ACHN (cell line): Measurements from ENCODE around the gene IGFBPL1.
"Not testable (repeated sequence)": the region's sequence is repeated elsewhere in the genome, so short reads cannot be mapped to it uniquely, and the experiment has no call there.

Experiments used
- DNase-seq: peaks from one replicate; pipeline ENCODE4 v3.0.0-alpha.2; 2015
- in situ Hi-C: cut with HindIII; loops from 2 replicates; pipeline ENCODE4 v1.10.0; 2017; ENCODE audit warnings: low sequenced_read_pairs, low pct_ligation_motif_present, low pct_unique_long_range_greater_than_20kb

Gene IGFBPL1

DNA sequence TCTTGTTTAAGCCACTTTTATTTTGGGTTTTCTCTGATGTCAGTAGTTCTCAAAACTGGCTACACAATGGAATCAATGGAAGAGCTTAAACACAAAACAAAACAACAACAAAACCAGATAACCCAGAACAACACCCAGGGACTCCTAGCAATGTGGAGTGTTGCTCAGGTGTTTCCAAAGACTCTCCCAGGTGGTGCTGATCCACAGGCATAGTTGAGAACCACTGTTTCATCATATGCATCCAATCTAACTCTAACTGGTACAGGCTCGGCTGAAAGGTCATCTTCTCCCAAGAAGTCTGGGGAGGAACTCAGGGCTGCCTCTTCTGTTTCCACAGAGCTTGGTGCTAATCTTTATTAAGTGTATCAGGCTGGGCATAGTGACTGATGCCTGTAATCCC is 37.2 kb downstream of the IGFBPL1 start:
- in situ Hi-C loops, result no loop called here

DNA sequence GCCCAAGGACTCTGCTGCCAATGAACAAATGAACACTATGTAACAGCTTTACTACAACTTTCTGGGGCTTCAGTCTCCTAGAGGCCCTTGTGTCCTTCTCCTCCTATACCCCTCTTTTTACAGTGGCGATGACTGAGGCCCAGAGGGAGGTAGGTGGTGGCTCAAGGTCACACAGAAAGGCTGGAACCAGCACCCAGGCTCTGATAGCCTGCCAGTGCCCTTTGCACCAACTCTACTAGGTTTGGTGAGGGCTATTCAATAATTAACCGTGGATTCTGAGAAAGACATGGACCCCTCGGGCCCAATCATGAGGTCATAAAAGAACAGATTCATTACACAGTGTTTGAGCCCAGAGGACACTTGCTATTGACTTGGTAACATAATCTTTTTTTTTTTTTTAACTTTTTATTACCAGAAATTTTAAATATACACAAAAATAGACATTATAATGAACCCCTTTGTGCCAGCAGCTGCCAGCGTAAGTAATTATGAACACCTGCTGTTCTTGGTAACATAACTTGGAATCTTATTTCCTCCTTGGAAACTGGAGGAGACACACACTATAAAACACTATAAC is 37.8 kb downstream of the IGFBPL1 start:
- DNase-seq, result no peak
- in situ Hi-C loops, result no loop called here

More for the DNA sequence above, 37.2 kb downstream of the IGFBPL1 start:
- DNase-seq, result no peak

DNA sequence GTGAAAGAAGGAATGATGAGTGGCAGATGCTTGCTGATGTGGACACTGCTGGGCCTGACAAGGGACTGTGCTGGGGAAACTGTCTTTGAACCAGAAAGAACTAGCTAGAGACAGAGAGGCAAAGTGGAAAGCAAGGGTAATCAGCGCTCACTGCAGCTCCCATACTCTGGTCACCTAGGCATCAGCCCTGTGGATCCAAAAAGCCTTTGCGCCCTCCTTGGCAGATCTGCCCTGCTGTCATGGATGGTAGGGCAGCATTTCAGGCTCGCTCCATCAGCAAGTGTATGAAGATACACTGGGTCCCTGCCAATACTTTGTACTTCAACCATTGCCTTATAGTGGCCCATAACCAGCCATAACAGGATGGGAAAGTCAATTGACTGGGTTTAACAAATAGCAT is 38.4 kb downstream of the IGFBPL1 start:
- no peak for DNase-seq
- in situ Hi-C loops, result no loop called here

DNA sequence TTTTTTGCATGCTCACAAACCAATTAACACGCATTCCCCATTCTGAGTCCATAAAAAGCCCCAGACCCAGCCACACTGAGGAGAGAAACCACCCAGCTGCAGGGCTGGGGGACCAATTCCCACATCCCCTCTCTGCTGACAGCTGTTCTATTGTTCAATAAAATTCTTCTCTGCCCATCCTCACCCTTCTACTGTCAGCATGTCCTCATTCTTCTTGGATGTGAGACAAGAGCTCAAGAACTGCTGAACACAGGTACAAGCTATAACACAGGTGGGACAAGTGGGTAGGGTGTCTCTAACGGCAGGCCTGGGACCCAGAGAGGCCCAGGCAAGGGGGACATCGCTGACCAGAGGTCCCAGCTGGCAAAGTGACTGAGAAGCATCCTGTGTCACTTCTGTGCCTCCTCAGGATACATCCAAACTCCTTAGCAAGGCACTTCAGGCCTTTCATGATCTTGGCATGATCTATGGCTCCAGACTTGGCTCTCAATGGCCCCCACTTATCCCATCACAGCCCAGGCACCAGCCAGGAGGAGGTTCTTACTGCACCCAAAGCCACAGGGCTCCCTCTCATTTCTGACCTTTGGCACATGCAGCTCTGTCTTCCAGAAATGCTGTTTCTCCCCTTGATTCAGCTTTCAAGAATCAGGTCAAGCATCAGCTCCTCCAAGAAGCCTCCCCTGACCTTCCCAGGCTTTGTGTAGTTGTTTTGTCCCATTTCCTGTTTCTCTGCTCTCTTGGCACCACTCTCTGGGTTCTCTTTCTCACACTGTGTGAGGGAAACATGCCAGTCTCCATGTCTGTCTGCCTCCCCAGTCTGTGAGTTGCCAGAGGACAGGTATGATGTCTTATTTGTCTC is 39.0 kb downstream of the IGFBPL1 start:
- in situ Hi-C loops, result no loop called here
- no peak for DNase-seq

DNA sequence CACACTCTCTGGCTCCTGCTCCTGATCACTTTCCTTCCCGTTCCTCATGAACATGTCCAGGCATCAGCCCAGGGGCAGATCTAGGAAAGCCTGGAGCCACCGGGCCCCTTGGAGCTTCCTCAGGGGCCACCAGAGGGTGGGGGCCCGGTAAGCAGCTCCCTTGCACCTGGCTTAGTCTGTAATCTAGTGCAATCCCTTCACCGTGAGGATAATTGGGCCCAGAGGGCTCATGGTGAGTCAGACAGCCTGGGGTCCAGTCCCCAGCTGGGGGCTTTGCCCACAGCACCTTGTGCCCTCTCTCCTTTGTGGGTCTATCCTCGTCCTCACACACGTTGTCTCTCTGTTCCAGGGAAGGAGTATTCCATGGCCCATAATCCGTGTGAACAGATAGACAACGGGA is 42.1 kb downstream of the IGFBPL1 start:
- in situ Hi-C loops, result no loop called here
- DNase-seq, result no peak

DNA sequence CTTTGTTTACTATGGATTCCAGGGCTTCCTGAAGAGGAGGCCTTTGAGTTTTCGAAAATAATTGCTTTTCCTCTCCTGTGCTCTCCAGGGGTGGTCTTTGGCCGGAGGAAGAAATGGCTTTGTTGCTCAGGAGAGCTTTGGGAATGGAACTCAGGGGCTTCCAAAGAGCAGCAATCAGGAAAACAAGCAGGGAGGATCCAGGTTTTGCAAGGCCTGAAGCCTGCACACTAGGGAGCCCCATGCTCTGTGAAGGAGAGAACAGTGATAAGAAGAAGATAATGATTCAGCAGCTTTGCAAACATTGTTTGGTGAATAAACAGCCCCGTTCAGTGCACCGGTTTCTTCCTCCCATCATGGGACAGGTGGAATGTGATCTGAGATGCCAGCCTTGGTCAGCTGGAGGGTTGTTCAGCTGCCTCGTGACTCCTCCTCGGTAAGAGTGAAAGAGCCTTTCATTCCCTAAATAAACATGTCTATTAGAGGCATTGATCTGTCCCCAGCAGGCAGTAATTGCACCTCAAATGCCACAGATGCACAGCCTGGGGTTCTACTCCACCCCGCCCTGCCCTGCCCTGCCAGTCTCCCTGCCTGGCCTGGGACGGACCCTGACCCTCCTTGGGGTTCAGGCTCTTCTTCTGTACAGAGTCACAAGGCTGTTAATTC is 43.3 kb downstream of the IGFBPL1 start:
- no peak for DNase-seq
- in situ Hi-C loops, result no loop called here

DNA sequence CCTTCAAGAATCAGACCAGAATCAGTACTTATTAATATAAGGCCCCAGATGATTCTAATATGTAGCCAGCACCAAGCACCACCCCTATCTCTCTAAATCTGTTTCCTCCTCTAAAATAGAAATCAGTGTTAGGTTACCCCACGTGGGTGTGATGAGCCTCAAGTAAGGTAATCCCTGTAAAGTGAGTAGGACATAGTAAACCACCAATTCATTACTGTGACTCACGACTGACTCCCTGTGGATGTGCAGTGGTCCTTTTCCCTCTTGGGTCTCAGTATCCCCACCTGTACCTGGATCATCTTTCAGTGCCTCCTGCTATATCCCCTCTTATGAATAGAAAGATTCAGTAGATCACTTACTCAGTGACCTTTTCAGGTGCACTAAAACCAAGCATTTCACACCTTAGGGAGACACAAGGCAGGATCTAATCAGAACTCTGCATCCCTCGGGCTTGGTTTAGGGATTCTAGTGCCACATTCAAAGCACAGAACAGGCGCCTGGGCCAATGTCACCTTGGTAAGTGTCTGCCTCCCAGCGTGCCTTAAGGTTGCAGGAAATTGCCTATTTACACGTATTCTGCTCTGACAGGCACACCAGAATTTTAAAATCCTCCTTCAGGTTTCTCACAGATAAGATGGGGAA is 43.9 kb downstream of the IGFBPL1 start:
- in situ Hi-C loops, result no loop called here
- no peak for DNase-seq

DNA sequence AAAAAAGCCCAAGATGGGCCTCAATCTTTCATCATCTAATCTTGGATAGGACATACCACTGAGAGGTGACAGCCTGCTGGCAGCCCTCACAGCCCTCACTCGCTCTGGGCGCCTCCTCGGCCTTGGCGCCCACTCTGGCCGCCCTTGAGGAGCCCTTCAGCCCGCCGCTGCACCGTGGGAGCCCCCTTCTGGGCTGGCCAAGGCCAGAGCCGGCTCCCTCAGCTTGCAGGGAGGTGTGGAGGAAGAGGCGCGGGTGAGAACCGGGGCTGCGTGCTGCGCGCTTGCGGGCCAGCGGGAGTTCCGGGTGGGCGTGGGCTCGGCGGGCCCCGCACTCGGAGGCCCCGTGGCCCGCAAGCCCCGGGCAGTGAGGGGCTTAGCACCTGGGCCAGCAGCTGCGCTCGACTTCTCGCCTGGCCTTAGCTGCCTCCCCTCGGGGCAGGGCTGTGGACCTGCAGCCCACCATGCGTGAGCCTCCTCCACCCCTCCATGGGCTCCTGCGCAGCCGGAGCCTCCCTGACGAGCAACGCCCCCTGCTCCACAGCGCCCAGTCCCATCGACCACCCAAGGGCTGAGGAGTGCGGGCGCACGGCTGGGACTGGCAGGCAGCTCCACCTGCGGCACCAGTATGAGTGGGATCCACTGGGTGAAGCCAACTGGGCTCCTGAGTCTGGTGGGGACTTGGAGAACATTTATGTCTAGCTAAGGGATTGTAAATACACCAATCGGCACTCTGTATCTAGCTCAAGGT is 46.7 kb downstream of the IGFBPL1 start:
- in situ Hi-C loops, result not testable (repeated sequence)

DNA sequence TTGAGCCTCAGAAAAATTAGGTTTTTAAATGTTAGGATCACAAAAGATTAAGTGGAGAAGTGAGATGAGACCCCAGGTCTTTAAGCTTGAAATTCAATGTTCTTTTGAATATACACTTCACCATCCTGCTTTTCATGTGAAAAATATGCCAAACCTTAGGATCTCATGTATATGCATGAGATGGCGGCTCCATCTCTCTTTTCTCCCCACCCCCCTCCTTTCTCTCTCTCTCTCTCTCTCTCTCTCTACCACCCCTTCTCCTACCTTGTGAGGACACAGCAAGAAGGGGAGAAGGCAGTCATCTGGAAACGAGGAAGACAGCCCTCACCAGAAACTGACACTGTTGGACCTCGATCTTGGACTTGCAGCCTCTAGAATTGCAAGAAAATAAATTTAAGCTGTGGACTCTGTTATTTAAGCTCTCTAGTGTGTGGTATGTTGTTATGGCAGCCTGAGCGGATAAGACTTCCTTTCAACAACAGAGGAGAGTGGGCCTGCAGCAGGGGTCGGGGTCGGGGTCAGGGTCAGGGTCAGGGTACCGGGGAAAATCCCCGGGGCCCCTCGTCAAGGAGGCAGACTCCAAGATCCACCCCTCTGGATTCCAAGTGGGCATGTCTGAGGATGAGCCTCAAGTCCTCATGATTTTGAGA is 48.1 kb downstream of the IGFBPL1 start:
- no peak for DNase-seq
- in situ Hi-C loops, result no loop called here

More for the DNA sequence above, 46.7 kb downstream of the IGFBPL1 start:
- not testable (repeated sequence) for DNase-seq

DNA sequence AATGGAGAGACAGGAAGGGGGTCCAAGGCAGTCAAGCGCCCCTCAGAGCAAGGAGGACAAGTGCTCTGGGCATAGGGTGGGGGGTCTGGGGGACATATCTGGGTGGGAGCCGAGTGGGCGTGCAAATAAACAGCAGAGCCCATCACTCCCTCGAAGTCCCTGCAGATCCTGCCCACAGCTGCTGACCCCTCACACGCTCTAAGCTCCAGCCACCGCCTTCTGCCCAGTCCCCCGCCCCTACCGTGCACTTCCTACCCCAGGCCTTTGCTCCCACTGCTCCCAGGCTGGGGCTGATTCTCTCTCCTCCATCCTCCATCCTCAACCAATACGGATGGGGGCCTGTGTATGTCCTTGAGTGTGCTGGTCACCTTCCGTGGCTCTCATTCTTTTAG is 48.7 kb downstream of the IGFBPL1 start:
- in situ Hi-C loops, result no loop called here
- DNase-seq, result no peak

DNA sequence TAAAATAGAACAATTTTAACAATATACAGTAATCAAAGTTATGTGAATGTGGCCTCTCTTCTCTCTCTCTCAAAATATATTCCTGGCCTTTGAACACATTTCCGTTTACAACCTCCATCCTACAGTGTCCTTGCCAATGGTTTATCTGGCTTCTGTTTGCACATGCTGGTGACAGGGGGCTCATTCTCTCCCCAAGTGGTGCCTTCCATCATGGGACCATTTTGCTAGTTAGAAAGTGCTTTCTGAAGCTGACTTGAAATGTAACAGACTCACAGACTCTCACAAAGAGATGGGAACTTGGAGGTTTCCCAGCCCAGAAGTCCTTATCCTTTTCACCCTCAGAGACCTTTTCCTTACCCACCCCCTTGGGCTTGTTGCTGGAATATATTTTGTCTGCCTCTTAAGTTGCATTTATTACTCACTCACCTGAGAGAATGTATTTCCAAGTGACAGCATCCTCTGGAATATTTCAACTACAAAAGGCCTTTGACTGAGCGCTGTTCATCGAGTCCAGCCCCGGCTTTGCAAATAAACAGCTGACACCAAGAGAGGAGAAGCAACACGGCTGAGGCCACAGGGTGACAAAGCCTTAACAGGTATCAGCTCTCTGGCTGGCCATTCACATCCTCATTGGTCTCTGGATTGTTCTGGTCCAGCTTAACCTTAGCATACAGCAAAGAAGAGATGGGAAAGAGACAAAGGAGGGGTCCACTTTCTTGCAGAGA is 49.2 kb downstream of the IGFBPL1 start:
- in situ Hi-C loops, result no loop called here
- no peak for DNase-seq

DNA sequence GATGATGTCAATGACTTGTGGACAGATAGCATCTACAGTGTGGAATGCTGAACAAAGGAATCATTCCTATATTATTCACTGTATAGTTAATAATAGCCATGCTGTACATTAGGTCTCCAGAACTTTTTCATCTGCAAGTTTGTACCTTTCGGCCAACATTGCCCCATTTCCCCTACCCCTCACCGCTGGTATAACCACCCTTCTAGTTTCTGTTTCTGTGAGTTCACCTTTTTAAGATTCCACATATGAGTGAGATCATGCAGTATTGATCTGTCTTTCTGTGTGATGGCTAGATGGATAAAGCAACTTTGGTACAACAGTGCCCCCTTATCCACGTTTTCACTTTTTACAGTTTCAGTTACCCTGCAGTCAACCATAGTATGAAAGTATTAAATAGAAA is 50.6 kb downstream of the IGFBPL1 start:
- in situ Hi-C loops, result no loop called here
- DNase-seq, result no peak

DNA sequence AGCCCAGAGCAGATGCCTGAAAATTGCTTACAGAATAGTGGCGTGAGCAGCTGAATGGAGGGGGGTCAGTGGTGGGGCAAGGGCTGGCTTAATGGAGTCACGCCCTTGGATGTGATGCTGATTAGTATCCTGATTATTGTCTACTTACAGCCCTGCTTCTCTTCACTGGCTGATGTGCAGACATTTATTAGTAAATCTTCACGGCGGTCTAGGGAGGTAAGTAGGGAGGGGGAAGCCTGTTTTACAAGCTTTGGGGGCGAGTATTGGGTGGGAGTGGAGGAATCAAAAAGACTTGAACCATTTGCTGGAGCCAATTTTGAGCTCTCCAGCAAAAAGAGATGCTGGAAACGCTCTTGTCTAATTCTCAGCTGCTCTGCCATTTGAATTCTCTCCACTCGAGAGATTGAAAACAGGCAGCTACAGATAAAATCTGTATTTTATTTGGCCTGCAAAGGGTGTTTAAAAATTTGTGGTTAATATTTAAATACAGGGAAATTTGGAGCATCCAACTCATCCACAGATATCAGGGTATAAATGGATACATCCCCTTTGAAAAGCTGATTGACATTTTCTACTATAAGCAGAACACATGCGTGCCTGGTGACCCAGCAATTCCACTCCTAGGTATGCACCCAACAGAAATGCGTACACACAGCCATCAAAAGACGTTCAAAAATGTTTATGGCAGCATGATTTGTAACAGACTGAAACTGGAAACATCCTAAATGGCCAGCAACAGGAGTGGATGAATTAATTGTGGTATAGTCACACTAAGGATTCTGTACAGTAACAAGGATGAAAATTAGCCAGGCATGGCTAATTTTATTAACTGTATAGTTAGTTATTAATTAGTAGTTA is 51.3 kb downstream of the IGFBPL1 start:
- DNase-seq, result no peak
- in situ Hi-C loops, result no loop called here

DNA sequence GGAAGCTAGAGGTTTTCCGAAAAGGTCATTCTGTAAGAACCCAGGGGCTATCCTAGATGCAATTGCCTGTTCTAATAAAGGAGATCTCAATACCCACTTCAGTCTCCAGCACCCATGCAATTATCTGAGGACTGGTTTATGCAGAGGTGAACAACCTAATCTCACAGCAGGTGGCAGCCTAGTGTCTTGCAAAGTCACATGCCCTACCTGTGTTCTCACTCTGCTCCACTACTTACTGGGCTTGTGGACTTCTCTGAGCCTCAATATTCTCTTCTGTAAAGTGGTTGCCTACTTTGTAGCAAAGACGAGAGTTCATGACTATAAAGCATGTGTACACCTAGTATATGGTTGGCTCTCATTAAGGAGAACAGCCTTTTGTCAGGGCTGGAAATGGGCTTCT is 52.8 kb downstream of the IGFBPL1 start:
- peak; percentile 39 for DNase-seq
- in situ Hi-C loops, result no loop called here

DNA sequence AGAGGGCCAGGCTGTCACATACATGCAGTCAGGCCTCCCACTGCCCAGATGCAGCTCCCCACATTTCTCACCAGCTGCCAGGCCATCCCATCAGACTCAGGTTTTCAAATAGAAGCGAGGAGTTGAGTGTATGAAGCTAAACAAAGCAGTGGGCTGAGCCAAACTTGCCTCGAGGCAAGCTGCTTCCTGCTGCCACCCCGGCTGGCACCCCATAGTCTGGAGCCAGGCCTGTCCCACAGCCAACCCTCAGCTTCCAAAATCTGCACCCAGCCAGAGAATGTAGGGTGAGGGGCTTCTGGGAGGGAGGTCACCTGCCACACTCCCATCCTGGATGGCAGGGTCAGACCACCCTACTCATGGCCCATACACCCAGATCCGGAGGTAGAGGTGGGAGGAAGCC is 54.1 kb downstream of the IGFBPL1 start:
- DNase-seq, result no peak
- in situ Hi-C loops, result no loop called here

DNA sequence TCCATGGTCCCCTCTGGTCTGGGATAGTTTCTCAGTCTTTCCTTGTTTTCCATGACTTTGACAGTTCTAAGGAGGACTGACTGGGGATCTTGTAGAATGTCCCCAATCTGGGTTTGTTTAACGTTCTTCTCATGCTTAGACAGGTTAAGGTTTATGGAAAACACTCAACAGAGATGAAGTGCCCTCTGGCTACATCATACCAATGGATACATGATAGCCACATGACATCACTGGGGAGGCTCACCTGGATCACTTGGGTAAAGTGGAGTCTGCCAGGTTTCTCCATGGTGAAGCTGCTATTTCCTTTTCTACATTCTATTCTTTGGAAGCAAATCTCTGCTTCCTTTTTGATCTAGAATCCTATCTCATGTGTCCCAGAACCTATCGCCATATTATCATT is 55.5 kb downstream of the IGFBPL1 start:
- no peak for DNase-seq
- in situ Hi-C loops, result no loop called here

DNA sequence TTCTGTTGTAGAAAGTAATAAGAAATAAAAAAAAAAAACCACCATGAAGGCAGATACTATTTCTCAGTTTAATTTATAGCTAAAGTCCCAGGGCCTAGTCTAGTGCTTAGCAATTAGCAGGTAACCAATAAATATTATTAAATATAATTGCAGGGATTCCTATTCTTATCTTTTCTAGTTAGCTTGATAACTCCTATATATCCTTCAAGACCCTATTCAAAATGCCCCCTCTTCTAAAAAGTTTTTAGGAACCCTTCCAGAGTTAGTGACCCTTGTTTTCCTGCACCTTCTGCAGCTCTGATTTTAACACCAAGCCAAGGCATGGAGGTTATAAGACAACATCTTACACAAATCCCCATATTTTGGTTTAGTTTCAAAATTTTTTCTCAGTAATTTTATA is 56.4 kb downstream of the IGFBPL1 start:
- DNase-seq, result no peak
- in situ Hi-C loops, result no loop called here
